Neuron (in vitro differentiated cells): ENCODE results near the gene PANX1.
"Not testable (repeated sequence)": the region's sequence is repeated elsewhere in the genome, so short reads cannot be mapped to it uniquely, and the experiment has no call there.

Source experiments
- H2AFZ ChIP-seq: one replicate; pipeline ENCODE4 v1.6.1; 2013; ENCODE audit warnings: low read depth, mild to moderate bottlenecking, inconsistent platforms, low read length, moderate library complexity
- H3K27me3 ChIP-seq: one replicate; pipeline ENCODE4 v1.6.1; 2013; ENCODE audit warnings: low read length; ENCODE audit not compliant: insufficient read depth
- H3K36me3 ChIP-seq: one replicate; pipeline ENCODE4 v1.6.1; 2013; ENCODE audit warnings: low read length; ENCODE audit not compliant: insufficient read depth
- H3K4me1 ChIP-seq: one replicate; pipeline ENCODE4 v1.6.1; 2013; ENCODE audit warnings: low read length; ENCODE audit not compliant: insufficient read depth
- H3K4me3 ChIP-seq: 2 replicates; pipeline ENCODE4 v1.5.1; 2013; ENCODE audit warnings: mild to moderate bottlenecking, low read length, moderate library complexity
- H3K9me3 ChIP-seq: one replicate; pipeline ENCODE4 v1.6.1; 2013; ENCODE audit warnings: low read length

The PANX1 gene

DNA sequence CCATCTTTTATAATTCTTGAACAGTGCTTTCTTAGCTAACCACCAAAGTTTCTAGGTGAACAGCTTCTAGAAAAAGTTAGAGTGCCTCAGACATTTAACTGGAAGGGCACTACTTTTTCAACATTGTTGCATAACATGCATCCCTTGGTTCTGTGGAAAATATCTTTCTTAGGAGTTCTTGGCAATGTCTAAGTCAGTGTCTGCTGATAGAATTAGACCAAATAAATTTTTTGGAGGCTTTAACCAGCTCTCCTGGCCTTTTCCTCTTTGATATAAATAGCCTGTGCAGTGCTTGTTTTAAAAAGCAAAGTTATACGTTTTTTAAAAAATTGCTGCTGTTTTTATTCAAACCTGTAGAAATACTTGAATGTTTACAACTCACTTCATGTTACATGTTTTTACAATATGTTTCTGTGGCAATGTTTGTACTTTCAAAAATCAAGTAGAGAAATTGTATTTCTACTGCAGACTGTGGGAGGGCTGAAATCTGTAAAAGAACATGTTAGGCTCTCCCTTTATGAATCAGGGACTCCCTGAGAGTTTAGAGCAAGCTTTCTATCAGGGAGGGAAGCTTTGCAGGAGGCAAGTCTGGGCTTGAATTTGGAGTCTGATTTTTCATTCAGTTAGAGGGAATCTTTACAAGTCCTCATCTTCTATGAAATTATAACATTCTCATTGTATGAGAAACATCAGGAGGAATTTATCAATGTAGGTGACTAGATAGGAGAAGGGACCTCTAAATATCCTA, 16.3 kb upstream of the PANX1 start:
- Histone ChIP-seq H3K4me3 (no peak overlapping the region), H3K36me3 (no peaks in the 10 kb centered on the region), H2AFZ (peak overlapping the region; percentile 36), H3K4me1 (peaks cover 14% of the 10 kb centered on the region), H3K9me3 (no peaks in the 10 kb centered on the region), H3K27me3 (no peaks in the 10 kb centered on the region)

DNA sequence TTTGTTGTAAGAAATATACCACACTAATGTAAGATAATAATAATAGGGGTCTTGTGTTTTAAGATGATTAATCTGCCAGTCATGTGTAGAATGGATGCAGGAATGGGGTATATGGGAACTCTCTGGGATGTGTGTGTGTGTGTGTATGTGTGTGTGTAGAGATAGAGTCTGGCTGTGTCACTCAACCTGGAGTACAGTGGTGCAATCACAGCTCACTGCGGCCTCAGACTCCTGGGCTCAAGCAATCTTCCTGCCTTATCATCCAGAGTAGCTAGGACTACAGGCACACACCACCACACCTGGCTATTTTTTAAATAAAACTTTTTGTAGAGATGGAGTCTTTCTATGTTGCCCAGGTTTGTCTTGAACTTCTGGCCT, 11.5 kb upstream of the PANX1 start:
- H3K4me1 ChIP-seq = peaks cover 9% of the 10 kb centered on the region

DNA sequence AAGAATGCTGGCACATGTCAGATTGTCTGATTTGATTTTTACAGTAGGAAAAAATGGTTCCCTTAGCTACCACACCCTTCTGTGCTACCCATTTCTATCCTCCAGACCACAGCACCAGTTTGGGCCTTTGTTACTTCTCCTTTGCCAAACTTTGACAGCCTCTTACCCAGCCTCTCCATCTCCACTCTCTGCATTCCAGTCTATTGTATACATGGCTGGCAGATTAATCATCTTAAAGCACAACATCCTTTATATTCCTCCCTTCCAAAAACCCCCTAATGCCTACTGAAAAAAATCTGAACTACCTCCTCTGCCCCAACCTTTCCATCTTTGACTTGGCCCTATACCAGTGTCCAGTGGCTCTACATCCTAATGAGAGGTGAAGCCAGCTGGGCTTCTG, 10.8 kb upstream of the PANX1 start:
- Histone ChIP-seq H3K27me3 (no peaks in the 10 kb centered on the region), H3K4me3 (no peak overlapping the region), H3K9me3 (no peaks in the 10 kb centered on the region), H2AFZ (no peak overlapping the region), H3K4me1 (peaks cover 2% of the 10 kb centered on the region), H3K36me3 (no peaks in the 10 kb centered on the region)

More for the DNA sequence above, 11.5 kb upstream of the PANX1 start:
- Histone ChIP-seq H3K27me3 (no peaks in the 10 kb centered on the region), H3K9me3 (no peaks in the 10 kb centered on the region), H2AFZ (no peak overlapping the region), H3K4me3 (no peak overlapping the region), H3K36me3 (no peaks in the 10 kb centered on the region)

DNA sequence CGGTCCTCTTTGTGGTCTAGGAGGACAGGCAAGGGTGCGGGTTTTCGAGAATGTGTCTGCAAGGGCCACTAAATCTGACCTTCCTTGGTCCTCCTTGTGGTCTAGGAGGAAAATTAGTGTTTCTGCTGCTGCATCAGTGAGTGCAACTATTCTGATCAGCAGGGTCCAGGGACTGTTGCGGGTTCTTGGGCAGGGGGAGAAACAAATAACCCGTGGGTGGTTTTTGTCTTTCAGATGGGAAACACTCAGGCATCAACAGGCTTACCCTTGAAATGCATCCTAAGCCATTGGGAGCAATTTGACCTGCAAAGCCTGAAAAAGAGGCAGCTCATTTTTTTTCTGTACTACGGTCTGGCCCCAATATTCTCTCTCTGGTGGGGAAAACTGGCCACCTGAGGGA, 9.0 kb upstream of the PANX1 start:
- not testable (repeated sequence) for H3K4me3 ChIP-seq, H3K4me1 ChIP-seq, H3K27me3 ChIP-seq, H2AFZ ChIP-seq, H3K36me3 ChIP-seq, H3K9me3 ChIP-seq

DNA sequence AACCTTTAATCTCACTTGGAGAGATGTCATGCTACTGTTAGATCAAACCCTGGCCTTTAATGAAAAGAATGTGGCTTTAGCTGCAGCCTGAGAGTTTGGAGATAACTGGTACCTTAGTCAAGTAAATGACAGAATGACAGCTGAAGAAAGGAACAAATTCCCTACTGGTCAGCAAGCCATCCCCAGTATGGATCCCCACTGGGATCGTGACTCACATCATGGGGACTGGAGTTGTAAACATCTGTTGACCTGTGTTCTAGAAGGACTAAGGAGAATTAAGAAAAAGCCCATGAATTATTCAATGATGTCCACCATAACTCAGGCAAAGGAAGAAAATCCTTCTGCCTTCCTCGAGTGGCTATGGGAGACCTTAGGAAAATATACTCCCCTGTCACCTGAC, 8.1 kb upstream of the PANX1 start:
- H2AFZ ChIP-seq, H3K4me1 ChIP-seq, H3K27me3 ChIP-seq, H3K36me3 ChIP-seq, H3K4me3 ChIP-seq, H3K9me3 ChIP-seq: not testable (repeated sequence)

DNA sequence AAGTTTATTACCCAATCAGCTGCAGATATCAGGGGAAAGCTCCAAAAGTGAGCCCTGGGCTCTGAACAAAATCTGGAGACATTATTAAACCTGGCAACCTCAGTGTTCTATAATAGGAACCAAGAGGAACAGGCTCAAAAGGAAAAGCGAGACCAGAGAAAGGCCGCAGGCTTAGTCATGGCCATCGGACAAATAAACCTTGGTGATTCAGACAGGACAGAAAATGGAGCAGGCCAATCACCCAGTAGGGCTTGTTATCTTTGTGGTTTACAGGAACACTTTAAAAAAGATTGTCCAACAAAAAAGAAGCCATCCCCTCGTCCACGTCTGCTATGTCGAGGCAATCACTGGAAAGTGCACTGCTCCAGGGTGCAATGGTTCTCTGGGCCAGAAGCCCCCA, 7.7 kb upstream of the PANX1 start:
- no peaks in the 10 kb centered on the region for H3K36me3 ChIP-seq
- no peaks in the 10 kb centered on the region for H3K27me3 ChIP-seq
- no peaks in the 10 kb centered on the region for H3K9me3 ChIP-seq

DNA sequence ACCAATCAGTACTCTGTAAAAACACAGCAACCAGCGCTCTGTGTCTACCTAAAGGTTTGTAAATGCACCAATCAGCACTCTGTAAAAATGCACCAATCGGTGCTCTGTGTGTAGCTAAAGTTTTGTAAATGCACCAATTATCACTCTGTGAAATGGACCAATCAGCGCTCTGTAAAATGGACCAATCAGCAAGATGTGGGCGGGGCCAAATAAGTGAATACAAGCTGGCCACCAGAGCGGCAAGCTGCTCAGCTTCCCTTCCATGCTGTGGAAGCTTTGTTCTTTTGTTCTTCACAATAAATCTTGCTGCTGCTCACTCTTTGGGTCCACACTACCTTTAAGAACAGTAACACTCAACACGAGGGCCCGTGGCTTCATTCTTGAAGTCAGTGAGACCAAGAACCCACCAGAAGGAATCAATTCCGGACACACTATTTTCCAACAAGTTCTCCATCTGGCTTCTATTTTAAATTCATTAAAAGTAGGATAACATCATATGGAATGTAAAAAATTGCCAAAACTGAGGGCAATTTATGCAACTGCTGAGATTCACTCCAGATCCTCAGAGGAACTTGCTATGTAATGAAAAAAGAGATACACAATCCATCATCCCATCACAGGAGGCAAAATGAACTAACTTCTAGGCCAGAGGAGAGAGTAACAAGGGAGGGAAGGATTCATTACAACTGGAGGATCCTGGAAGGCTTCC, 3.1 kb upstream of the PANX1 start:
- H3K9me3 ChIP-seq = no peaks in the 10 kb centered on the region
- peaks cover 22% of the 10 kb centered on the region for H3K4me1 ChIP-seq
- H3K27me3 ChIP-seq = no peaks in the 10 kb centered on the region
- no peak overlapping the region for H2AFZ ChIP-seq
- H3K4me3 ChIP-seq = no peak overlapping the region
- no peaks in the 10 kb centered on the region for H3K36me3 ChIP-seq

More for the DNA sequence above, 7.7 kb upstream of the PANX1 start:
- Histone ChIP-seq H3K4me1 (no peaks in the 10 kb centered on the region), H2AFZ (no peak overlapping the region), H3K4me3 (no peak overlapping the region)

DNA sequence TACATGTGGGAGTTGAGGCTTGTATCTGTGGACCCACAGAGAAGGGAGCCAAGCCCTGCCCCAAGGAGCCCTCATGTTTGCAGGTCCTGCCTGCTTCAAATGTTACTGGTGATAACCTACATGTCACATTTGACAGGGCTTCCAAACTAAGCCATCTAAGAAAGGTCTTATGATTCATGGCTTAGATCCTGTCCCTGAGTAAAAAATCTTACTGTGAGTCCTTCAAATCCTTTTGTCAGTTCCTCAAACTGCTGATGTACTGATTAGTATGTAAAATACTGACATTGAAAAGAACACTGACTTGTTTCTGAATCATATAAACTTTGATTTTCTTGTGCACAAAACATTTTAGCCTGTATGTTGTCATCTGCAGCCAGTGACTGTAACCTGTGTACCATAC, 1.0 kb upstream of the PANX1 start:
- H3K36me3 ChIP-seq = no peaks in the 10 kb centered on the region
- H2AFZ ChIP-seq = peak overlapping the region; percentile 93
- H3K9me3 ChIP-seq = no peaks in the 10 kb centered on the region
- H3K27me3 ChIP-seq = no peaks in the 10 kb centered on the region
- H3K4me1 ChIP-seq = peaks cover 37% of the 10 kb centered on the region
- peak overlapping the region; percentile 68 for H3K4me3 ChIP-seq

DNA sequence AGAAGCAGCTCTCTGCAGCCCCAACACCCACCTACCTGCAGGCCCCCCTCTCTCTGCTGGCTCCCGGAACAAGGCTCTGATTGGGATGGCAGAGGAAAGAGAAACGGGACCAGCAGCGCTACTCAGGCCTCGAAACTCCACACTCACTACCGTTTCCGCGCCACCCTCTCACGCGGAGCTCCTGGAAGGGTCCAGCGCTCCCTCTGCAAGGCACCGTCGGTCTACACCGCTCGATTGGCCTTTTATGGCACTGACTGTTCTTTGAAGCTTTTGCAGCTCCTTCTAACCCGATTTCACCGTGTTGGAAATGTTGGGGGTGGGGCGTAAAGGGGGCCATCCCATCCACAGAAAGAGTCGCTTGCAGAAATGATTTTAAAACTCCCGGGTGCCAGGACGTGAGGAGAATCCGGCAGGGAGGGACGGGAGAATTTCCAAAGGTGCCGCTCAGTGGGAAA, 323 bp upstream of the PANX1 start:
- Histone ChIP-seq H3K27me3 (no peaks in the 10 kb centered on the region), H2AFZ (peak overlapping the region; percentile 93), H3K4me3 (peak overlapping the region; percentile 68), H3K9me3 (no peaks in the 10 kb centered on the region), H3K36me3 (no peaks in the 10 kb centered on the region), H3K4me1 (peaks cover 37% of the 10 kb centered on the region)

DNA sequence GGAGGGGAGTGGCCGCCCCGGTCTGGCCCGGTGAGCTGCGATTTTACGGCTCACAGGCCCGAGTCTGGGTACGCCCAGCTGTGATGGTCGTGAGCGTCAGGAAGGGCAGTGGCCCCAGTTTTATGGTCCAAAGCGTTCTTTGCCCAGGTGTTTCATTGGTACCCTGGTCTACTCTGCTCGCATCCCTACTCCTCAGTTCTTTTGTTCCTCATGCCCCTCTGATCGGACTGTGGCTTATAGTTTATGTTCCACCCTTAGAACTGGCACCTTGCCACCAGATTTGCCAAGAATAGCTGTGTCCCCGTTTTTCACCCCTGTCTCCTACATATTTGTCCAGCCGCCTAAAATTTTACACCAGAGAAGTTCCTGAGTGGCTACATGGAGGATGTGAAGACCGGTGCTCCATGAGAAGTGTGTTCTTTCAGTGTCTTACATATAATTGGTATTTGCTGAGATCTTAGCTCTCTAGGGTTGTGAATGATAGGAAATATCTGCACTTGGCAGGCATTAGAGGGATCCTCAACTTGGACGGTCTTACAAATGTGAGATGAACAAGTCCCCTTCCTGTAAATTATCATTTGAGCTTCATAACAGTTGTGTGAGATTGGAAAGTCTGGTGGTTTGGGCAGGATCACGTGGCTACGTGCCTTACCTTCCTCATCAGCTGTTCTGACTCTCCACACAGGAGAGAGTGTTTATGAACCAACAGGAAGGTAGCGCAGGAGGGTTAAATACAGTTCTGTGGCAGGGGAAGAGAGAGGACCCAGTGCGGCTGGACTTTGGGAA, 1.1 kb downstream of the PANX1 start:
- Histone ChIP-seq H2AFZ (peak overlapping the region; percentile 93), H3K27me3 (no peaks in the 10 kb centered on the region), H3K36me3 (no peaks in the 10 kb centered on the region), H3K4me3 (peak overlapping the region; percentile 68), H3K4me1 (peaks cover 37% of the 10 kb centered on the region), H3K9me3 (no peaks in the 10 kb centered on the region)

DNA sequence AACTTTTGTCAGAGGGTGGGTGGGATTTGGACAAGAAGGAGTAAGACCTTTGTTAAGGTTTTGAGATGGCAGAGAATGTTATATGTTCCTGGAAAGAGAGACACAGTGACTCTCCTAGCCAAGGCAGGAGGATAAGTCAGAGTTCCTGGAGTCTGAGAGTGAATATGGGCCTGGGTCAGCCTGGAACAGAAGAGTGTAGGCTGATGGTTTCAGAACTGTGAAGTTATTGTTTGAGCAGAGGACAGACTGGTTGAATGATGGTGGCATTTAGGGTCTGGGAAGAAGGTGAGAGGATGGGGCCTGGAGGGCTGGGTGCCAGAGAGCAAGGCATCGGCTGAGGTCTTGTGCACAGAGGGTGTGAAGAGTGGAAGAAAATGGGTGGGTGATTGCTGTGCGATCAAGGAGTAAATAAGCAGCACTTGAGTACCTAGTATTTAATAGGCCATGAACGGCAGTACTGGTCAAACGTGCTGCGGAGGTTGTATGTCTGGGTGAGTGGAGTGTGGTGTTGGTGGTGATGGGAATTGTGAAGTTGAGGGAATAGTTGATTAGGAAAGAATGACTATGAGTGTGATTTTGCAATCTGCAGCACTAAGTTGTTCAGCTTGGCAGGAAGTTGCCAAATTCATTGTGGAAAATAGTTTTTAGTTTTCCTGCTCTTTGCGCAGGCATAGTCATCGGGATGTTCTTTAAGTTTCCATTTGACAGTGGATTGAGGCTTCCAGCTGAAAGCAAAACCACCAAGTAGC, 1.8 kb downstream of the PANX1 start:
- no peaks in the 10 kb centered on the region for H3K36me3 ChIP-seq
- H3K9me3 ChIP-seq = no peaks in the 10 kb centered on the region
- H3K4me3 ChIP-seq = peak overlapping the region; percentile 68
- no peaks in the 10 kb centered on the region for H3K27me3 ChIP-seq
- no peak overlapping the region for H2AFZ ChIP-seq
- peaks cover 37% of the 10 kb centered on the region for H3K4me1 ChIP-seq

DNA sequence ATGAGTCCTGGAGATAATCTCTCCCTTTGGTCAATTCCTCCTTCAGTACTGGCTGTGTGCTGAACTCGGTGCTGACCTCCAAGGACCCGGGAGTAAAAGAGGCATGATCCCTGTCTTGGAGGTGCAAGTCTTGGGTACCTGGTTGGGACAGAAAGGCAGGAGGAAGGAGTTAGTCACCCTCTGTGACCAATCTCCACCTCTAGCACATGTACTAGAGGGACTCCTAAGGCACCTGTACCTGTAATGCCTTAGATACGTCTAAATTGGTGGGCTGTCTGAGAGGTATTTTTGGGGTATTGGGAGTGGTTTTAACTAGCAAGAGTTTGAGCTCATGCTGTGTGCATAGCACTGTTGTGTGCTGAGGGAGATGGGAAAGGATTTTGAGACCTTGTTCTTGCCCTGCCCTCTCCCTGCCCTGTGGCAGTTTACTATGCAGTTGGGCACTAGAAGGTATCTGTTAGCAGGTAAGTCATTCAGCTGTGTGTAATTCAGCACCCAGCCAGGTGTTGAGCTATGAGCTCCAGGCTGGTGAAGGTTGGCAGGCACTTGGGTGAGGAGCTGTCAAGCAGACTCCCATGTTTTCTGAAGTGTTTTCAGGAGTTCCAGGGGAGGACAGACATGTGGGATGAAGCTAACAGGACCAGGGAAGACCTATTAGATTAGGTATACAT, 2.5 kb downstream of the PANX1 start:
- H3K4me3 ChIP-seq = peak overlapping the region; percentile 68
- H3K4me1 ChIP-seq = peaks cover 37% of the 10 kb centered on the region
- H2AFZ ChIP-seq = no peak overlapping the region
- no peaks in the 10 kb centered on the region for H3K27me3 ChIP-seq
- H3K36me3 ChIP-seq = no peaks in the 10 kb centered on the region
- H3K9me3 ChIP-seq = no peaks in the 10 kb centered on the region
